Sigmoid colon (tissue), 4 donors: Measurements from ENCODE around the gene VBP1.

Experiments used
- CTCF ChIP-seq, 4 experiments: fragments of 450-650 bp in 3 of 4; fragments of 200-600 bp in 1 of 4; IDR thresholded peaks; one replicate each; pipeline ENCODE4 v1.5.1; 2016 to 2019; ENCODE audit warnings: antibody characterized with exemption in 4 of 4, mild to moderate bottlenecking in 3 of 4, moderate library complexity in 2 of 4
- POLR2A ChIP-seq, 2 donors: fragments of 450-650 bp; IDR thresholded peaks; one replicate each; pipeline ENCODE4 v1.6.1; 2016; ENCODE audit warnings: antibody characterized with exemption in 2 of 2, mild to moderate bottlenecking in 2 of 2, moderate library complexity in 2 of 2
- POLR2AphosphoS5 ChIP-seq, 4 donors: sonication (generic); formaldehyde crosslinking; IDR thresholded peaks; one replicate each; pipeline ENCODE4 v1.6.1; 2017; ENCODE audit warnings: antibody characterized with exemption in 4 of 4

- TF ChIP-seq CTCF (IDR thresholded peaks at IDR 0.05) (no peak), POLR2AphosphoS5 (IDR thresholded peaks at IDR 0.05) (no peak), POLR2A (IDR thresholded peaks at IDR 0.05) (no peak)
These were observed 5.1 kb downstream of the VBP1 start for GRCh38 chrX:155221351-155221750.
